ENCODE results near the gene SEPTIN5. TPM values are rescaled to one million over a fixed set of nuclear protein-coding genes. Genes with fewer than 3 reads are reported as not detected.

SEPTIN5 gene
- polyA plus RNA-seq, 5 donors, result 51.6 to 77.5 (median 64.8) TPM

DNA sequence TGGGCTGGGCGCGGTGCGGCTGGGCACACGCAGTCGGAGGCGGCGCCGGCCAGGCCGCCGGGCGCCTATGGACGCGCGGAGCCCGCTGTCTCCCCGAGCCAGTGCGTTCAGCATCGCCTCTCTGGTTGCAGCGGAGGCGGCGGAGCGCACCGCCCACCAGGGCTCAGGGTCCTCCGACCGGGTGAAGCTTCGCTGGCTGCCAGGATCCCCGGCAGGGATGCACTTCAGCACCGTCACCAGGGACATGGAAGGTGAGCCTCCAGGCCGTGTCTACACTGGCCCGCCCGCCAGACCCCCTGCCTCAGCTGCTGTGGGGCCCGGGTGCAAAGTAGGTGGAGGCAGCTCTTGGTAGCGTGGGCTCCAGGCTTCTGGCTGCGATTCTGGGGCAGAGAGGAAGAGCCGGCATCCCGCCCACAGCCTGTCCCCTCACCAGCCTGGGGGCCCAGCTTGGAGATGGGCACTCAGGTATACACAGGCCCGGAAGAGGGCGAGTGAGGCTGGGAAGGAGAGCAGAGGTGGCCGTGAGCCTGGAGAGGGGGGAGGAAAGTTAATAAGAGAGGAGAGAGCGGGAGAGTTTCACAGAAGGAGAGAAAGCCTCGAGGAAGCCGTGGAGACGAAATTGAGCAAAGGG is 45.2 kb downstream of the SEPTIN5 start:
- DNase-seq, result no peak

GRCh38 chr22:19760058-19760950 is 46.0 kb downstream of the SEPTIN5 start, which contains the start of gene TBX1:
TSS of gene TBX1 (plus strand) at chr22:19760778. CDS start at chr22:19760844, 66 bp downstream.
- no peak for DNase-seq

DNA sequence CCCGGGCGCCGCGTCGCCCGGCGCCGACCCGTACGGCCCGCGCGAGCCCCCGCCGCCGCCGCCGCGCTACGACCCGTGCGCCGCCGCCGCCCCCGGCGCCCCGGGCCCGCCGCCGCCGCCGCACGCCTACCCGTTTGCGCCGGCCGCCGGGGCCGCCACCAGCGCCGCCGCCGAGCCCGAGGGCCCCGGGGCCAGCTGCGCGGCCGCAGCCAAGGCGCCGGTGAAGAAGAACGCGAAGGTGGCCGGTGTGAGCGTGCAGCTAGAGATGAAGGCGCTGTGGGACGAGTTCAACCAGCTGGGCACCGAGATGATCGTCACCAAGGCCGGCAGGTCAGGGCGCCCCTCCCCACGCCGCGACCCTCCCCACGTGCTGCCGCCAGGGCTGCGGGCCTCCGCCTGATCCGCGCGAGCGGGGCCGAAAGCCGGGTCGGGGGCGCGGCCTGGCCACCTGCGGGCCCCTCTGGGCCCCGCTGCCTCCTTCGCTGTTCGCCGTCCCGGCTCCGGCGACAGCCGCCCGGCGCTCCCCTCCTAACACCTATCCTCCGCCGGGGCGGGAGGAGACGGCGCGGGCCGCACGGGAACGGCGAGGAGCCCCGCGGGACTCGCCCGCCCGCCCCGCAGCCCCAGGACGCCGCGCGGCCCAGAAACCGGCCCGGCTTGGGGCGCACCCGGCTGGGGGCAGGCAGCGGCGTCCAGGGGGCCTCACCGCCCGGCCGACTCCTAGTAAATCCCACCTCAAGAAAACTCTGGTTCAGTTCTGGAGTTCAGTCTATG is 46.8 kb downstream of the SEPTIN5 start:
- no peak for DNase-seq

GRCh38 chr22:19761725-19762567 is 47.6 kb downstream of the SEPTIN5 start:
- DNase-seq, result no peak

DNA sequence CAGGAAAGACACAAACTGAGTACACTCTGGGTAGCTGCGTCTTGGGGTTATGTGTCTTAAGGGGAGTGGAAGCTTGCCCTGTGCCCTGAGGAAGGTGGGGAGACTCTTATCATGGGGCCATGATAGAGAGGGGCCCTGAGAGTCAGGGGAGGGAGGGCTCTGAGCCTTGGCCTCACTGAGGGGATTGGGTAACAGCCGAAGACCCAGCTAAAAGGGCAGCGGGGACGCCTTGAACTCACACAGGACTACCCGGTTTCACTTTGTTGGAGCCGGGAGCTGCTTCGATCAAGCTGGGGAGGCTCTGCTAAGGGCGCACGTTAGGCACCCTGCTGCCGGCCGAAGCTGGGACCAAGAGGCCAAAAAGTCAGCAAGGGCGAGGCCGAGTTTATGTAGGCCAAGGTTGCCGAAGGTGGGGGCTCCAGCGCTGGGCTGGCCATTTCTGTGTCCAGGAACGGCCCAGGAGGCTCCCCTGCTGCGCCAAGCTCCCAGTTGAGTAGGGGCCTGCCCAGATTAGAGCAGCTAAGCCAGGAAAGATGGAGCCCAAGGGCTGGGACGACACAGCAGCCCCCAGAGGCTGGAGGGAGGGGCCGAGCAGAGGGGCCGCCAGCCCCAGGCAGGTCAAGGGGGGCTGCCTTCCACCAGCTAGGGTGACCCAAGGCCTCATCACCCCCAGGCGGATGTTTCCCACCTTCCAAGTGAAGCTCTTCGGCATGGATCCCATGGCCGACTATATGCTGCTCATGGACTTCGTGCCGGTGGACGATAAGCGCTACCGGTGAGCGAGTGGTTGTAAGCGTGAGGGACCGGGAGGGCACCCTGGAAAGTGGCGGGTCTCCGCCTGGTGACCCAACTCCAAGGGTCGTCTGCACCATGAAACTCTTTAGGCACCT is 48.5 kb downstream of the SEPTIN5 start:
- no peak for DNase-seq

- no peak for DNase-seq
Observed at GRCh38 chr22:19763458-19764298, 49.4 kb downstream of the SEPTIN5 start.

DNA sequence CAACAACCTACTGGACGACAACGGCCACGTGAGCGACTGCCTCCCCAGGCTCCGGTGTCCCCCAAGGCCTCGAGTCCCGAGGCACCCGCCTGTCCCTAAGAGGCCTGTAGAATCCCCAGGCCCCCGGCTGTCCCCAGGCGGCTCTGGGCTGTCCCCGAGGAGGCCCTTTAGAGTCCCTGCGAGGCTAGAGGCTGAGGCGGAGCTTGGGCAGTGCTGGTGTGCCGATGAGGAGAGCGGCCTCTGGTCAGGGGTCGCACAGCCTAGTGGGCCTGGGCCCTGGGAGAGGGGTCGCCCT is 49.9 kb downstream of the SEPTIN5 start:
- DNase-seq, result no peak

GRCh38 chr22:19764636-19765476 is 50.6 kb downstream of the SEPTIN5 start:
- no peak for DNase-seq

GRCh38 chr22:19765477-19766239 is 51.4 kb downstream of the SEPTIN5 start:
- DNase-seq, result no peak

DNA sequence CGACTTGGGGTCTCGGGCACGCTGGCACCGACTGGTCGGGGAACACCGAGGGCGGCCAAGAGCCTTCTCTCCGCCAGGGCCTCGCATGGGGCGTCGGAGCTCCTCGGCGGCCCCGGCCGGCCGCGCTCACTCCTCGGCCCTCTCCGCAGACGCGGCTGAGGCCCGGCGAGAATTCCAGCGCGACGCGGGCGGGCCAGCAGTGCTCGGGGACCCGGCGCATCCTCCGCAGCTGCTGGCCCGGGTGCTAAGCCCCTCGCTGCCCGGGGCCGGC is 51.9 kb downstream of the SEPTIN5 start:
- DNase-seq, result no peak

GRCh38 chr22:19766511-19767426 is 52.5 kb downstream of the SEPTIN5 start:
- no peak for DNase-seq

GRCh38 chr22:19767427-19768341 is 53.4 kb downstream of the SEPTIN5 start:
- DNase-seq, result no peak

DNA sequence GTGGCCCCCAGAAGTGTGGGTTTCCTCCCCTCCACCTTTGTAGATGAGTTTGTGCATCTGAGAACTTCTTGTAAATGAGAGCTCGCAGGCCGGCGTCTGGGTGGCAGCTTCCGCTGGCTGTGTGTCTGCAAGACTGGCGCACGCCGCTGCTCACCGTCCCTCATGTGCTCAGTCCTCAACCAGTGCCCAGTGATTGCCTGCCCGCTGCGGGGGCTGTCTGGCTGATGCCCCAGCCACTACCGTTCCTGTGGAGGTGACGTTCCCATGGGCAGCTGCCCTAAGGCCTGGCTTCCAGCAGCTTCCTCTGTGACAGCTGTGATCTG is 55.1 kb downstream of the SEPTIN5 start:
- DNase-seq, result no peak

DNA sequence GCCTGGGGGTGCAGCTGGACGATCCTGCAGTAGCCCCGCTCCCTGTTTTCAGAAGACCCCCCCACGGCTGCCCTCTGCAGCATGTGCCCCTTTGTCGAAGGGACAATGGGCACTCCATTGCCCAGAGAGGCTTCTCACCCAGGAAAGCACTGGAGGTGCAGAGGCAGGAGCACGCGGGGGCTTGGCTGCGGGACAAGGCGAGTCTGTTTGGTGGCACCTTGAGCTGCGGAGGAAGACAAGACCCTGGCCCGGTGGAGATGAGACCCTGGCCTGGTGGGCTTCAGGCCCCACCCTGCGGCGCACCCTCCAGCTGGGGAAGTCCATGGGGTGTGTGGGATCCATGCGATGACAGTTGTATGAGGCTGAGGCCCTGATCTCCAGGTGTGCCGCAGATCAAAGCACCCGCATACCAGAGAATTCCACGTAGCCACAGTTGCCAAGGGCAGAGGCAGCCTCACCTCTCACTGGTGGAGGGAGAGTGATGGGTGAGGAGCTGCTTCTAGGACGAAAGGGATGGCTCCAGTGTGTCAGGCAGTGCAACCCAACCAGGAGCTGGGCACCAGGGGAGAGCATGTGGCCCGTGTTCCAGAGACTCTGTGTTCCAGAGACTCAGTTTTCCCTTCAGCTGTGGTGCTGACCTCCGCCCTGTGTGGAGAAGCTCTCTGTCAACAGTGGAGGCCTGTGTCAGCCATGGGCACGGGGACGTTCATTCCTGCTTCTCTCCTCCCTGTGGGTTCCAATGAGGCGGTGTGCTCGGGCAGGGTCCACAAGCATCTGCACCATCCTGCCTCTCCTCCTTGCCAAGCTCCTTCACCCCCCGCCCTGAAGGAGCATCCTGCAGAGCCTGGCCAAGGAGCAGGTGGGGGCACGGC is 56.3 kb downstream of the SEPTIN5 start:
- no peak for DNase-seq

GRCh38 chr22:19772422-19772672 is 58.0 kb downstream of the SEPTIN5 start:
- no peak for DNase-seq
